ENCODE results near the gene FZR1. TPM values are rescaled to one million over a fixed set of nuclear protein-coding genes. Genes with fewer than 3 reads are reported as not detected.

FZR1 gene
- total and polyA plus RNA-seq, 7 experiments from 2014 or later = 7.8 to 90.7 (median 66.7) TPM

- H3K4me1 ChIP-seq (ENCODE audit: control insufficient read depth in 2 of 2, insufficient read depth in 2 of 2, low read length in 2 of 2) = peaks cover 14 to 18% of the 10 kb centered on the region in 2 donors
- no peaks in the 10 kb centered on the region for H3K27me3 ChIP-seq (ENCODE audit: control insufficient read depth in 2 of 2, insufficient read depth in 2 of 2, low read length in 2 of 2)
- CTCF ChIA-PET = no interaction called here
- H3K4me3 Mint-ChIP-seq = peak overlapping the region in 3 of 10 donors; percentile 2 to 61 (median 25)
- peaks cover 0 to 35% (median 0%) of the 10 kb centered on the region in 3 experiments for H3K36me3 ChIP-seq (ENCODE audit: control insufficient read depth in 2 of 3, insufficient read depth in 3 of 3, low read length in 3 of 3)
- H3K27ac Mint-ChIP-seq = peak overlapping the region in 1 of 9 donors; percentile 25
- POLR2A ChIA-PET = no interaction called here
- H3K9me3 ChIP-seq (ENCODE audit: control insufficient read depth in 2 of 3, low read length in 3 of 3) = no peaks in the 10 kb centered on the region
- intact Hi-C loops (cut with micrococcal nuclease) = no loop called here
- no peaks in the 10 kb centered on the region for H3K27me3 Mint-ChIP-seq
- DNase-seq (no peak), ATAC-seq (no peak)
- H3K4me1 Mint-ChIP-seq = peaks cover 33 to 87% (median 59%) of the 10 kb centered on the region in 7 donors
- H3K4me3 ChIP-seq (ENCODE audit: low read length) = no peak overlapping the region
- H3K27ac ChIP-seq (ENCODE audit: low read depth, low read length) = no peak overlapping the region
- no peaks in the 10 kb centered on the region for H3K9me3 Mint-ChIP-seq
- peaks cover 0 to 14% (median 4%) of the 10 kb centered on the region in 5 donors for H3K36me3 Mint-ChIP-seq
Observed at GRCh38 chr19:3511506-3512251, 5.6 kb downstream of the FZR1 start.

GRCh38 chr19:3512562-3513228 is 6.6 kb downstream of the FZR1 start:
- no peak overlapping the region for H3K4me3 ChIP-seq (ENCODE audit: low read length)
- CTCF ChIA-PET = no interaction called here
- Mint-ChIP-seq H3K27ac (no peak overlapping the region), H3K4me1 (peaks cover 28 to 83% (median 54%) of the 10 kb centered on the region in 7 donors), H3K27me3 (no peaks in the 10 kb centered on the region), H3K36me3 (peaks cover 0 to 9% (median 4%) of the 10 kb centered on the region in 5 donors), H3K4me3 (no peak overlapping the region), H3K9me3 (no peaks in the 10 kb centered on the region)
- H3K27ac ChIP-seq (ENCODE audit: low read depth, low read length) = no peak overlapping the region
- no peaks in the 10 kb centered on the region for H3K27me3 ChIP-seq (ENCODE audit: control insufficient read depth in 2 of 2, insufficient read depth in 2 of 2, low read length in 2 of 2)
- DNase-seq (no peak), ATAC-seq (no peak)
- H3K36me3 ChIP-seq (ENCODE audit: control insufficient read depth in 2 of 3, insufficient read depth in 3 of 3, low read length in 3 of 3) = peaks cover 0 to 33% (median 0%) of the 10 kb centered on the region in 3 experiments
- intact Hi-C loops (cut with micrococcal nuclease) = no loop called here
- POLR2A ChIA-PET = no interaction called here
- peaks cover 9 to 12% of the 10 kb centered on the region in 2 donors for H3K4me1 ChIP-seq (ENCODE audit: control insufficient read depth in 2 of 2, insufficient read depth in 2 of 2, low read length in 2 of 2)
- no peaks in the 10 kb centered on the region for H3K9me3 ChIP-seq (ENCODE audit: control insufficient read depth in 2 of 3, low read length in 3 of 3)

- peaks cover 0 to 9% (median 4%) of the 10 kb centered on the region in 5 donors for H3K36me3 Mint-ChIP-seq
- H3K9me3 ChIP-seq (ENCODE audit: control insufficient read depth in 2 of 3, low read length in 3 of 3) = no peaks in the 10 kb centered on the region
- H3K4me3 ChIP-seq (ENCODE audit: low read length) = no peak overlapping the region
- DNase-seq = no peak
- CTCF ChIA-PET = no interaction called here
- peaks cover 7 to 11% of the 10 kb centered on the region in 2 donors for H3K4me1 ChIP-seq (ENCODE audit: control insufficient read depth in 2 of 2, insufficient read depth in 2 of 2, low read length in 2 of 2)
- H3K4me3 Mint-ChIP-seq = no peak overlapping the region
- H3K27me3 ChIP-seq (ENCODE audit: control insufficient read depth in 2 of 2, insufficient read depth in 2 of 2, low read length in 2 of 2) = no peaks in the 10 kb centered on the region
- no peak overlapping the region for H3K27ac ChIP-seq (ENCODE audit: low read depth, low read length)
- no peak for ATAC-seq
- intact Hi-C loops (cut with micrococcal nuclease) = no loop called here
- no peaks in the 10 kb centered on the region for H3K9me3 Mint-ChIP-seq
- H3K27ac Mint-ChIP-seq = peak overlapping the region in 1 of 9 donors; percentile 32
- H3K4me1 Mint-ChIP-seq = peaks cover 28 to 78% (median 52%) of the 10 kb centered on the region in 7 donors
- POLR2A ChIA-PET = no interaction called here
- peaks cover 0 to 31% (median 0%) of the 10 kb centered on the region in 3 experiments for H3K36me3 ChIP-seq (ENCODE audit: control insufficient read depth in 2 of 3, insufficient read depth in 3 of 3, low read length in 3 of 3)
- H3K27me3 Mint-ChIP-seq = no peaks in the 10 kb centered on the region
Observed at GRCh38 chr19:3513229-3514140, 7.4 kb downstream of the FZR1 start.

- H3K9me3 ChIP-seq (ENCODE audit: control insufficient read depth in 2 of 3, low read length in 3 of 3) = no peaks in the 10 kb centered on the region
- ChIA-PET CTCF (no interaction called here), POLR2A (no interaction called here)
- ATAC-seq (no peak), DNase-seq (no peak)
- H3K27ac Mint-ChIP-seq = peak overlapping the region in 3 of 9 donors; percentile 38 to 80 (median 63)
- peaks cover 0 to 1% (median 0%) of the 10 kb centered on the region in 5 donors for H3K36me3 Mint-ChIP-seq
- no peak overlapping the region for H3K27ac ChIP-seq (ENCODE audit: low read depth, low read length)
- H3K9me3 Mint-ChIP-seq = no peaks in the 10 kb centered on the region
- peaks cover 0 to 26% (median 0%) of the 10 kb centered on the region in 3 experiments for H3K36me3 ChIP-seq (ENCODE audit: control insufficient read depth in 2 of 3, insufficient read depth in 3 of 3, low read length in 3 of 3)
- no peak overlapping the region for H3K4me3 Mint-ChIP-seq
- intact Hi-C loops (cut with micrococcal nuclease) = no loop called here
- H3K4me1 Mint-ChIP-seq = peaks cover 17 to 63% (median 41%) of the 10 kb centered on the region in 7 donors
- H3K27me3 Mint-ChIP-seq = no peaks in the 10 kb centered on the region
- H3K4me3 ChIP-seq (ENCODE audit: low read length) = no peak overlapping the region
- H3K4me1 ChIP-seq (ENCODE audit: control insufficient read depth in 2 of 2, insufficient read depth in 2 of 2, low read length in 2 of 2) = peaks cover 7 to 11% of the 10 kb centered on the region in 2 donors
- H3K27me3 ChIP-seq (ENCODE audit: control insufficient read depth in 2 of 2, insufficient read depth in 2 of 2, low read length in 2 of 2) = no peaks in the 10 kb centered on the region
Observed at GRCh38 chr19:3514930-3515329, 8.8 kb downstream of the FZR1 start.

GRCh38 chr19:3515891-3516422 is 9.8 kb downstream of the FZR1 start:
- H3K4me3 ChIP-seq (ENCODE audit: low read length) = no peak overlapping the region
- Mint-ChIP-seq H3K27me3 (no peaks in the 10 kb centered on the region), H3K27ac (peak overlapping the region in 4 of 9 donors; percentile 29 to 71 (median 66)), H3K4me3 (peak overlapping the region in 5 of 10 donors; percentile 9 to 63 (median 40)), H3K9me3 (no peaks in the 10 kb centered on the region), H3K4me1 (peaks cover 16 to 57% (median 38%) of the 10 kb centered on the region in 7 donors), H3K36me3 (peaks cover 0 to 3% (median 2%) of the 10 kb centered on the region in 5 donors)
- ChIA-PET CTCF (interaction anchor here (1.1 kb wide), 1 partner anchor 29 kb away, joined by 4 read pairs; no protein-coding TSS in a partner anchor), POLR2A (interaction anchor here (0.6 kb wide), 1 partner anchor 970 kb away, joined by 3 read pairs; no protein-coding TSS in a partner anchor)
- H3K27ac ChIP-seq (ENCODE audit: low read depth, low read length) = no peak overlapping the region
- peaks cover 0 to 26% (median 0%) of the 10 kb centered on the region in 3 experiments for H3K36me3 ChIP-seq (ENCODE audit: control insufficient read depth in 2 of 3, insufficient read depth in 3 of 3, low read length in 3 of 3)
- H3K27me3 ChIP-seq (ENCODE audit: control insufficient read depth in 2 of 2, insufficient read depth in 2 of 2, low read length in 2 of 2) = no peaks in the 10 kb centered on the region
- peaks cover 7 to 11% of the 10 kb centered on the region in 2 donors for H3K4me1 ChIP-seq (ENCODE audit: control insufficient read depth in 2 of 2, insufficient read depth in 2 of 2, low read length in 2 of 2)
- no peaks in the 10 kb centered on the region for H3K9me3 ChIP-seq (ENCODE audit: control insufficient read depth in 2 of 3, low read length in 3 of 3)
- intact Hi-C loops (cut with micrococcal nuclease) = no loop called here
- no peak for ATAC-seq
- no peak for DNase-seq
